MM.1S (cell line): ENCODE results near the gene TTLL11.

ENCODE experiments used
- CTCF ChIP-seq: fragments of 300-600 bp; sonication (generic); IDR thresholded peaks from 2 replicates; pipeline ENCODE4 v1.5.1; 2016; ENCODE audit warnings: antibody characterized with exemption, low read length, mixed read lengths
- EZH2 ChIP-seq: fragments of 300-600 bp; sonication (generic); optimal IDR thresholded peaks from 2 replicates; pipeline ENCODE3; 2017; ENCODE audit warnings: low read depth, mild to moderate bottlenecking, antibody characterized with exemption, low read length, mixed read lengths
- EZH2phosphoT487 ChIP-seq: fragments of 300-600 bp; sonication (generic); IDR thresholded peaks from 2 replicates; pipeline ENCODE4 v1.6.1; 2018; ENCODE audit warnings: antibody characterized with exemption, low read length

DNA sequence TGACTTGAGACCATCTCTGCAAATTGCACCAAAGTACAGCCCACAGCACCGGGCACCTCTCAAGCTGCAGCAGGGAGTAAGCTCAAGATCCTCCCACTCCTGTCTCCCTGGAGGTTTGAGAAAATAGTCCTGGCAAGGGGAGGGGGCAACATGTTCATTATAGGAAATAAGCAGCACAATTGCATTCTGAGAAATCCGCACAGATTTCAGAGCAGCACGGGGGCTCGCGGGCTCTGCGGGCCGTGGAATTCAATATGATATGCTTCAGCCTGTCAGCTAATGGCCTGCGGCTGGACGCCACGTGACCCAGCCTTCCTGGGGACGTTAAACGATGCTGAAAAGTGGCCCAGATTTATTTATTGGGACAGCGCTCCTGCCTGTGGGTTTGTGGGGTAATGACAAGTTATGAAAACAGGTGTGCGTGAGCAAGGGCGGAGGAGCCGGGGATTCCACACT lies 285.3 kb downstream of the TTLL11 start:
- no peak for TF ChIP-seq CTCF
- TF ChIP-seq EZH2 = no peak
- no peak for TF ChIP-seq EZH2phosphoT487
